Stimulated activated CD8-positive, alpha-beta memory T cell treated with anti-CD3 and anti-CD28 coated beads, Interleukin-15, amount 100 ng/mL, for 1 hour (primary cell): ENCODE measurements around the gene SIK3.

Source experiments
- DNase-seq: peaks from one replicate; pipeline ENCODE4 v3.0.0-alpha.2; 2020; ENCODE audit warnings: low read depth

The SIK3 gene

DNA sequence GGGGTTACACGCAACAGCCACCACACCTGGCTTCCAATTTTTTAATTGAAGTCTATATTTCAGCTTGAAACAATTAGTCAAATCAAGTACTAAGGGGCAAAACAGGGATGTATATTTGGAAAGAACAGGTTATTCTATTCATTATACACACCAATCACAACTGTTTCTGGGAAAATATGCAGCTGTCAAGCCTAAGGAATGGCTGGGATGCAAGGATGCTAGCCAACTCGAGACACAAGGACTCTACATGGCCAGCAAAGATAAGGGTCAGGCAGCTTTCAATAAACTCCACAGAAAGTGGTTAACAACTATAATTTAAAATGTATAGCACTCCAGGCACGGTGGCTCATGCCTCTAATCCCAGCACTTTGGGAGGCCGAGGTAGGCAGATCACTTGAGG, 134.0 kb downstream of the SIK3 start:
- no peak for DNase-seq

DNA sequence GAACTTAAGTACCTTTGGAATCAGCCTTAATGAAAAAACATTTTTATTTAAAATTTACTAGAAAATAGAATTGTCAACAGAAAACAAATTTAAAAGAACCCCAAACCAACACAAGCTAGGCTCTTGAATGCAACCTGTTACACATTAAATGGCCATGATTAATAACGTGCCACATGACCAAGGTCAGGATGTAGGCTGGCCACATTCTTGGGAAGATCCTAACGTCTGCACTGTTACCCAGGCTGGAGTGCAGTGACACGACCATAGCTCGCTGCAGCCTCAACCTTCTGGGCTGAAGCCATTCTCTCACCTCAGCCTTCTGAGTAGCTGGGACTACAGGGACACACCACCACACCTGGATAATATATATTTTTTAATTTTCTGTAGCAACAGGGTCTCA, 134.4 kb downstream of the SIK3 start:
- no peak for DNase-seq

DNA sequence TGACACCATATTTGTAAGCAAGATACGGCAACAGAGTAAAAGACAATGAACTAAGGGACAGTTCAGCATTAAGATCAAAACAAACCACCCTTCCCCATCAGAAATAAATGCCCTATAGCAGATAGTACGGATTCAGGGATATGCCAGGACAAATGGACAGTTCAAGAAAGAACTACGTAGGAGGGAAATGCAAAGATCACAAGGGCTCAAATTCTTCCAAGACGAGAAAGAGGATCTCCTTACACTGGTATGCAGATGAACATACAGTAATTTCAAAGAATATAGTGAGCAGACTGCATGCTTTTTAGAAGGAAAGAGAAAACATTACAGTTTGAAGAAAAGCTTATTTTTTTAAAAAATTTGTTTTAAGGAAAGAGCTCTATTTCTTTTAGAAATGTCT, 136.1 kb downstream of the SIK3 start:
- no peak for DNase-seq

DNA sequence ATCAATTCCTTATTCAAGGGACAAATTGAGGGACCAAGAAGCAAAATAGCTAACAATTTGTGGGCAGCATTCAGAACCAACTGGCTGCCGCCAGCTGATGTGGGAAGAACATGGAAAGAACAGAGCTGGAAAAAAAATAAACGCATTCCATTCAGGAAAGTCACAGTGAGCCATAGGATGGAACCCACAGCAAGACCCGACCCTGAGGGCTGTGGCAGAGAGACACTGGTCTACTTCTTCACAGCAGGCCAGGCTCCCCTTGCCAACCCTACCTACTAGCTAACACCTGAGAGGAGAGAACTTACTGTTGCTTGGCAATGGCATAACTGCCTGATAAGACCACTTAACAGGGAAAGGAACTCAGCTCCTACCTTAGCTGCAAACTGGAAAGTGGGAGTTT, 137.3 kb downstream of the SIK3 start:
- DNase-seq = no peak

DNA sequence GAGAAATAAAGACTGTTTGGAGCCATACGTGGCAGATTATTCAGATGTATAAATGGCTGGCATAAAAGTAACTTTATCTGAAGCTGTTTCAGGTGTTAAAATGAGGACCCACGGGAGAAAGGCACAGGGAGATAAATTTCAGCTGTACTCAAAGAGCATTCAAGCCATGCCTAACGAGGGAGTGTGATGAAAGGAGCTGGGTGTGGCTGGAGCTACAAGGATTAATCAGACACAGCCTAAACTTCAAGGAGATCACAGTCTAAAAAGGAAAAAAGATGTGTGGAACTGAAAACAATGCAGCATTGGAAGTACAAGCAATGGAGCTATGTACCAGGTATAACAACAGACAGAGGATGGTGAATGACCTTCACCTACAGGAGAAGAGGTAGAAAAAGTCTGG, 140.0 kb downstream of the SIK3 start:
- no peak for DNase-seq

DNA sequence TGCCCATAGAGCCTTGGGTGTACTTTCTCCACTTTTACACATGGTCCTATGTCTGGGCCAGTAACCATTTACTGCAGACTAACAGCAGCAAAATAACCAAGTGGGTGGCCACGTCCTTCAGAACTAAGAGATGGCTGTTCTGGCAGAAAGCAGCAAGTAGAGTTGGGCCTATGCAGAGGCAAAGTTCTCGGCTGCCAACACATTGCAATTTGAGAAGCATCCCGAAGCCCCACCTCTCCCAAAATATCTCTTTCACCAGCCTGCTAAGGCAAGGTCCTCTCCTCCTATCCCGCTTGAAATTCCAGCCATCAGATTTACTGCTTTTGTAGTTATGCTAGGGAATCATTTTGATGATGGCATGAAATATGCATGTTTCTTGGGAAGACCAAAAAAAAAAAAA, 142.3 kb downstream of the SIK3 start:
- DNase-seq = no peak

DNA sequence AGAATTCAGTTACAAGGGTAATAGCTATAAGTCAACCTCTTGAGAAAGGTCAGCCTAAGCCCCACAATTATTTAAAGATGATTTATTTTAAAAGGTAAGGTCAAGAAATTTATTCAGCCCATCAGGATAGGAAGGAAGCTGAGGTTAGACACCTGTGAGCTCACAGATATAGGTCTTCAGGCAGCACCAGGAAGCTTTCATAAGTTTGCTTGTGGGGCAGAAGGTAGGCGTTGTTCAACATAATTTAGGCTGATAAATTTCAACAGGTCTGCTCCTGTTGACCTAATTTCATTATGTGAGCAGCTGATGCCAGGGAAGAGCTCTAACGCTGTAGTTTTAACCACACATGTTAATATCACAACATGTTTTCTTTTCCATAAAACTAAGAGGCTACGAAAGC, 142.7 kb downstream of the SIK3 start:
- DNase-seq = no peak

DNA sequence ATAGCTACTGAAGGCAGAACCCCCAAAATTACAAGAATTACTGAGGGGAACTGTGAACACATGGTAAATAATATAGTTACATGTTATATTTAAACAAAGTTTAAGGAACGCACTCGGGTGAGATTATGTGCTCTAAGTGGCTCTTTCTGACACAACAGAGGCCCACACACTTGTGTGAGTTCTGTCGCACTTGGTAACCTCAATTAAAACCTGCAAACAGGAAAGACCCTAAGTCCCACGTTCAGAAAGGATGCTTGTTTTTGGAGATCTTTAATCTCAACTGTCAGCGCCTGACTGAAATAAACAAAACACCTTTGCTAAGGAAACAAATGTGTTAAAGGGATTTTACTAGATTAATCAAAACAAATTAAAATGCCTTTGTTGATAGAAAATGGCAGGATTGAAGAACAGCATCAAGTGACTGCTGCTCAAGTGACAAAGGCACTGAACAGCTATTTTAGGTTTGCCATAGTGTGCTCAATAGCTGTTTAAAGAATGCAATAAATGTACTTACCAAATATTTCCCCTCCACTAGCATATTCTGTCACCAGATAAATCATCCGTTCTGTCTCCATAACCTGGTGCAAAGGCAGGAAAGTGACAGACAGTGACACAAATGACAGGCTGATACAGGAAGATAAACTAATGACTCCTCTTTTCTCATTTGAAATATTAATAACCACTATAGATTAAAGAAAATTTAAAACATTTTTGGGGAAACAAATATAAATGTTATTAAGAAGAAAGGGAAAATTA, 144.5 kb downstream of the SIK3 start:
- no peak for DNase-seq

DNA sequence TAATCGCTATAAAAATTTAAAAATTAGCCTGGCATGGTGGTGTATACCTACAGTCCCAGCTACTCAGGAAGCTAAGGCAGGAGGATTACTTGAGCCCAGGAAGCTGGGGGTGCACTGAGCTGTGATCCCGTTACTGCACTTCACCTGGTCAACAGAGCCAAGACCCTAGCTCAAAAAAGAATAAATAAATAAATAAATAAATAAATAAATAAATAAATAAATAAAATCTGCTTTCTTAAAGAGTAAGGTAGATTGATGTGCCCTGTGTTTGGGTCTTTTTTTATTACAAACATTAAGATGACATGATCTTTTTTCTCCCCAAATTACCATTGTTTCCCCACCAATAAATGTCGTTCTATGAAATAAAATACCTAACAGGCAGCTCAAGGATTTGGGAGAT, 146.5 kb downstream of the SIK3 start:
- no peak for DNase-seq

DNA sequence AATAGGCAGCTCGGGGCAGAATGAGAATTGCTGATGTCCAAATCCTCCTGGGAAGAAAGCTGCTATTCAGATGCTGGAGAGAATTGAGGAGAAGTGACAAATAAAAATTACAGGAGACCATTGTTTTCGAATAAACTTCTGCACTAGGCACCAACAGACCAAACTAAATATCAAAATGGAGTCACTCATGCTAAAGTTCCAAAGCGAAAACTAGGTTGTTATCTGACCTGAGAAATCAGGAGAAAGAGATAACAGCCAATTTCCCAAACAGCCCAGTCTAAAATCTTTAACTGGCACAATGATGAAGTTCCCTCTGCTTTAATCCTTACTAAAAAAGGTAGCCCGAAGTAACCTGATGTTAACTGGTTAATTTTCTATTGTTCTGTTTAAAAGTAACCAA, 148.0 kb downstream of the SIK3 start:
- DNase-seq = no peak

DNA sequence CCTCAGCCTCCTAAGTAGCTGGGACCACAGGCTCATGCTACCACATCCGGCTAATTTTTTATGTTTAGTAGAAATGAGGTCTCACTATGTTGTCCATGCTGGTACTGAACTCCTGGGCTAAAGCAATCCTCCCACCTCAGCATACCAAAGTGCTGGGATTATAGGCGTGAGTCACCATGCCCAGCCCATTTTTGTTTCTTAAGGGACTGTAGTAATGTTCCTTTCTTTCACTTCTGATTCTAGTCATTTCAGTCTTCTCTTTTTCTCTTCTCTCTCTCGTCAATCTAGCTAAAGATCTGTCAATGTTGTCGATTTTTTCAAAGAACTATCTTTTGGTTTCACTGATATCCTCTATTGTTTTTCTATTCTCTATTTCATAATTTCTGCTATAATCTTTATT, 149.8 kb downstream of the SIK3 start:
- DNase-seq = no peak

DNA sequence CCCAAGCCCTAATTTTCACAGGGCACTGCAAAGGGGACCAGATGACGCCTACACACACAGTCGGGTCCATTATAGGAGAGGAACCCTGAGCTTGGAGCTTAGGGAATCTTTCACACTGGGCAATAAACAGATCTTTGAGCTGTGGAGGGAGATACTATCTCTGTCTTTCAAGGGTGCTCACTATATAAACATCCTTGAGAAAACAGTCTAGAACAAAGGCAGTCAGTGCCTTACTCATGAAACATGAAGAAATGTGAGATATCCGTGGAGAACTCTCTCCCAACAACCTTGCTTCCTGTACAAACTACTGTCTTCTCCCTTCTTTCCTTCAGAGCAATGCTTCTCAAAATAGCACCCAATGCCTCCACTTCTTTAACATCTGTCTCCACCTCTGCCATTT, 151.8 kb downstream of the SIK3 start:
- no peak for DNase-seq

DNA sequence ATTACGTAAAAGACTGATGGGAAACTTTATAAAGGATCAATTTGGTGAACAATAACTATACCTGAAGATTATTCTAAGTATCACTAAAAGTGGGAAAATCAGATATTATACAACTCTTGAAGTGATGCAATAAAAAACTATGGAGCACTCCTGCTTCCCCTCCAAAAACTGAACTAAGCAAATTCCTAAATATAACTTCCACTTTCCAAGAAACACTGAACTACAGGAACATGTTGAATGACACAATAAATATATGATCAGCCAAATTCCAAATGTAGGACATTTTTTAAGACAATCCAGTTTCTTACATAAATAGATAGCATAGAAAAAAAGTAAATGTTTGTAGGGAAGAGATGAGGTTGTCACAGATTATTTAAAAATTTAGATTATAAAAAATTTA, 158.7 kb downstream of the SIK3 start:
- no peak for DNase-seq

DNA sequence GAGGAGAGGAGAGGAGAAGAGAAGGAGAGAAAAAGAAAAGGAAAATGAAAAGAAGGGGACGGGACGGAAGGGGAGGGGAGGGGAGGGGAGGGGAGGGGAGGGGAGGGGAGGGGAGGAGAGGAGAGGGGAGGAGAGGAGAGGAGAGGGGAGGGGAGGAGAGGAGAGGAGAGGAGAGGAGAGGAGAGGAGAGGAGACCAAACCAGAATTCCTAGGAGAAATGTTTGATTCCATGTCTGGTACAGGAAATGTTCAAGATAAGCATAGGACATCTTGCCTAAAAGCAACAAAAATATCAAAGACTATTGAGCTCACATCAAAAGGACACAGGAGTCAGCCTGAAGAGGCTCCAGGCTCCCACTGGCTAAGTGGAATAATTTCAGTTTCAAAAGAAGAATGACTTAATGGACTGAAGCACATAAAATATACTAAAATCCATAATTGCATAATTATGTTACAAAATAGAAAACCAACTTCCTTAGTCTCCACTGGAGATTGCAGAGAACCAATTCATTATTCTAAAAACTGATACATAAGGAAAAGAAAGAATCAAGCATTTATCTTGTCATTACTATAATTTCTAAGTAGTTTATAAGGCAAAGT, 159.7 kb downstream of the SIK3 start:
- no peak for DNase-seq

DNA sequence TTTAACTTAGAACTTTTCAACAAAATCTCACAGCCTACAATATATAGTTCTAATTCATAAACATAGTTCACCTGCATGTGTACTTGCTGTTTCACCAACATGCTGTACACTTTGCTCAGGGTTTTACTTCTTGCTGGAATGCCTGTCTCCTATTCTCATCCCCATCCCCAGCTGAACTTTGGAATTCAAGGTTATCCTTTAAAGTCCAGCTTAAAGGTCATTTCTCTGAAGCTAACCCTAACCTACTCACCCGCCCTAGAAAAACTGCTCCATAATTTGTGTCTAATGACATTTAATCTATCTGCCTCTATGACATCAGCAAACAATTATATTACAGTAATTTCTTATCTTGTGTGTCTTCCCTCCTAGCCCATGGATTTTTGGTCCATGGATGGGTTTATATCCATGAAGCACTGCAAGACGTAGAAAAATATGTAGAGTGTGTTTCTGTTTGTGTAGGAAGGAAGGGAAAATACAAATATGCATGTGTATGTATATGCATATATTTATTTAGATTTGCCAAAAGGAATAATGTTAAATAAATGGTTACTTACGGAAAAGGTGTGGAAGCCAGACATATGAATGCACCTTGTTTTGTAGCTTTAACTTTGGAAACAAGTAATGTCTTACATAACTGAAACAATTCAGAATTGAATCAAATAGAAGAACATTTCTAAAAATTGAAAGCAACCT, 161.3 kb downstream of the SIK3 start:
- no peak for DNase-seq

DNA sequence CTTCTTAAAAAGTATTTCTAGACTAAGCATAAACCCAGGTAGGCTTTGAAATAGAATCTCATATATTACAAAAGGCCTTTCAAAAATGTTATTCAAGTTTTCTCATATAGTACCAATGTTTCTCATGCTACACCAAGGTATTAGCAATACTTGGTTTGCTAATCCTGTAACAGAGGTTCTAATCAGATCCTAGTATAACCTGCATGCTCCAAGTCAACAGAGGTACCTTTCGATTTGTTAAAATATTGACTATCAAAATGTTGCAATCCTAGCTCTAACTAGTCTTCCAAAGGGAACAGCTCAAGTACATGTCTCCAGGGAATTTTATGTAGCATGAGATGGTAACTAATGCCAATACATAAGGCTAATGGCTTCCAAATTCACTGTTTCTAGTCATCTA, 162.7 kb downstream of the SIK3 start:
- no peak for DNase-seq

DNA sequence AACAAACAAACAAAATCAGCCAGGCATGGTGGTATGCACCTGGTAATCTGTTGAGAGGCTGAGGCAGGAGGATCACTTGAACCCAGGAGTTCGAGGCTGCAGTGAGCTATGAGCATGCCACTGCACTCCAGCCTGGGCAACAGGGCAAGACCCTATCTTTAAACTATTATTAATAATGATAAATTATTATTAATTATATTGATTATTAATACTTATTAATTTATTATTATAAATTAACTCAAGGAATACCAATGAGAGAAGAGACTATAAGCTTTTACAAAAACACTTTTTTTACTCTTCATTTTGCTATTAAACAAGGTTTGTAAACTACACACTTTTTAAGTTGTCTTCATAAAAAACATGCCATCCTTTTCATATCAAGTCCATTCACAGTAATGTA, 163.1 kb downstream of the SIK3 start:
- DNase-seq = no peak

DNA sequence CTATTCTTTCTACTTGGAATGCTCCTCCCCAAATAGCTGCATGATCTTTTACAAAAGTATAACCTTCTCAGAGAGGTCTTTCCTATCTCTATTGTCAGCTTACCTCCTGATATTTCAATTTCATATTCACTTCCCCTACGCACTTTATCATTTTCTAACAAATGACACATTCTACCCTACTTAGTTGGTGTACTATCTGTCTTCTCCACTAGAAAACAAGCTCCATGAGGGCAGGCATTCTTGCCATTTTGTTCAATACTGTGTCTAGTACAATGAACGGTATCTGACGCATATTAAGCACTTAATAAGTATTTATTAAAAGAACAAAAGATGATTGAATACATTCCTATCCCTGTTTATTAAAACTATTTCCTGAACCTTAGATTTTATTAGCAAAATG, 164.3 kb downstream of the SIK3 start:
- DNase-seq = no peak

DNA sequence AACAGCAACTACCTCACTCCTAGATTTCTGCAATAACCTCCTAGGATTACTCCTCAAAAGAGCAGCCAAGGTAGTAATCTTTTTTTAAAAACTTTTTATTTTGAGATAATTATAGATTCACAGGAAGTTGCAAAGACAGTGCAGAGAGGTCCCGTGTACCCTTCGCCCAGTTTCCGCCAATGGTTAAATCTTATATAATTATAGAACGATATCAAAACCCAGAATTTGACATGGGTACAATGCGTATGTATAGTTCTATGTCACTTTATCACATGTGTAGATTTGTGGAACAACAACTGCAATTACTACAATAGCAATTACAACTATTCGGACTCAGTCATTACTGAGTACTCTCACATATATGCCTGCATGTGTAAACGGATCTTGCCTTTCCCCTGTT, 166.0 kb downstream of the SIK3 start:
- DNase-seq = no peak

DNA sequence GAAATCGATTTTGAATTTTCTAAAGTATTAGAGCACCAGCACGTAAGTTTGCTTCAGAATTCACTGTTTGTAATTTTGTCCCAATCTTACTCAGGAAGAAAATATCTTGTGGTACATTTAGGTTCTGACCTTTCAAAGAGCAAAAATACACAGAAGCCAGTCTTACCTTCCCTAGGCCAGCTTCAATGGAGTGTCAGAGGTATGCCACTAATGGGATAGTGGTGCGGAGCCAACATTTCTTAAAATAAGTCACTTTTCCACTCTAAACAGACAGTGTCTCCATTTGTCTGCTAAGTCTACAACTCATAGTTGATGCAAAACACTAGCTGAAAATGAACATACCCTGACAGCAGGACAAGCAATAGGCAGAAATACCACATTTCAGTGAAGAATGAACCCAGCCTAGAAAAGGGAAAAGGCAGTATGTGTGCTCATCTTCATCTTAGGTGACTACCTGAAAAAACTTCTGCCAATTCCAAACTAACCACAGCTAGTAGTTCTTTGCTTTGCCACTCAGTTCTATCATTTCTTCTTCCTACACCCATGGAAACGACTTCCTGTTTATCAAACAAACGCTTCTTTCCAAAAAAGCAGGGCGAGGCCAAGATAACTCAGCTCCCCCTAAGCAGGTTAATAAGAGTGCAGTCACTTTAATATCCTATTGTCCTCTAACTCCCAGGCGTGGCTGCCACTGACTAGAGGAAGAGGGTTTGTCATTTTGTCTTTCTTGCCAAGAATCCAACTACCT, 166.8 kb downstream of the SIK3 start:
- no peak for DNase-seq

DNA sequence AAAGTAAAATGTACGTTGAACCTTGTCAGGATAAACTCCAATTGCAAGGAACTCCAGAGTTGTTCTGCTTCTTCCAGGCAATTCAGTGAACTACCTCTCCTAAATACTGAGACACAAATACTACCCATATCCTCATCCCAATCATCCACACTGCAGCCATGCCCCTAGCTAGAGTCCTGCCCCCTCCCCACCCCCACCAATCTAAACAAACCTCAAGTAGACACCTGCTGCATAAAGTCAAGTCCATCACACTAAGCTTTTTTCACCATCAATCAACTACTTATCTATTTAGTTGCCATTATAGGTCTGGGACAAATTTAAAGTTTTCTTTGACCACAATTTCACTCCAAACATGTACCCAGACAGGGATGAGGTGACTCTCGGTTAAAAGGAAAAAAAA, 167.6 kb downstream of the SIK3 start:
- DNase-seq = no peak

DNA sequence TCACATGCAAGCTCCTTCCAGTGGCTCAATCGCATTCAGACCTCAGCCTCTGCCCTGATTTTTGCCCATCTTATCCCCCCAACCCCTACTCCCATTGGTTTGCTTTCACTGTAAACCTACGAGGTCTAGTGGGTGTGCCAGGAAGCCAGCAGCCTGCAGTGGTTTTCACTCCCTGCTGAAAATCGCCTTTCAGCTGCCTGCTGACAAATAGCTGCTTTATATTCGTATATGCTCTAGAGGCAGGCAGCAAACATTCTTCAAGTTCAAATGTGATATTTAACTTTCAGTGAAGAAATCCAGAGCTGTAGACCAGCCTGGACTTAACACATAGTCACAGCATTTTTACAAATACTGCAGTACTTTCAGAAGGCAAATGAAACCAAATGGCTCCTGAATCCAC, 168.1 kb downstream of the SIK3 start:
- no peak for DNase-seq
